Epithelial cell of esophagus (primary cell): ENCODE measurements around the gene PRELID2.
"Not testable (repeated sequence)": the region's sequence is repeated elsewhere in the genome, so short reads cannot be mapped to it uniquely, and the experiment has no call there.

Experiments used
- DNase-seq: peaks from one replicate; pipeline ENCODE4 v3.0.0; 2010; ENCODE audit warnings: low read depth
- H3K4me3 ChIP-seq: 2 replicates; pipeline ENCODE4 v1.5.1; 2011; ENCODE audit warnings: mild to moderate bottlenecking, low read length, control low read depth
- CTCF ChIP-seq: IDR thresholded peaks from 2 replicates; pipeline ENCODE4 v1.5.1; 2011; ENCODE audit warnings: low read depth, mild to moderate bottlenecking, low read length, control low read depth, inconsistent platforms; ENCODE audit not compliant: insufficient read depth; ENCODE audit errors: missing control alignments

Gene PRELID2

GRCh38 chr5:145834917-145835847, at the start of gene PRELID2:
Gene PRELID2, minus strand, starts transcription at chr5:145835342. Its CDS starts 91 bp downstream, at chr5:145835251.
- DNase-seq: peak; percentile 85
- H3K4me3 ChIP-seq: peak within 1 kb of the TSS; percentile 61
- TF ChIP-seq CTCF: no peak

GRCh38 chr5:145874765-145875164, 39.6 kb upstream of the PRELID2 start:
- TF ChIP-seq CTCF: no peak
- DNase-seq: no peak
- H3K4me3 ChIP-seq: no peak overlapping the region

GRCh38 chr5:145872914-145873313, 37.8 kb upstream of the PRELID2 start, which contains the start of gene GRXCR2:
Gene GRXCR2, minus strand, starts transcription at chr5:145873014. Its CDS starts 46 bp downstream, at chr5:145872968.
- no peak for DNase-seq
- TF ChIP-seq CTCF: no peak
- no peak within 1 kb of the TSS for H3K4me3 ChIP-seq

- no peak overlapping the region for H3K4me3 ChIP-seq
- no peak for DNase-seq
- no peak for TF ChIP-seq CTCF
Measured at GRCh38 chr5:145872486-145872885, 37.3 kb upstream of the PRELID2 start.

GRCh38 chr5:145869753-145870152, 34.6 kb upstream of the PRELID2 start:
- H3K4me3 ChIP-seq: no peak overlapping the region

GRCh38 chr5:145867806-145868205, 32.7 kb upstream of the PRELID2 start:
- DNase-seq: no peak
- H3K4me3 ChIP-seq: no peak overlapping the region
- TF ChIP-seq CTCF: no peak

More at GRCh38 chr5:145869753-145870152, 34.6 kb upstream of the PRELID2 start:
- DNase-seq: no peak
- no peak for TF ChIP-seq CTCF

- H3K4me3 ChIP-seq, DNase-seq: not testable (repeated sequence)
Measured at GRCh38 chr5:145864432-145864831, 29.3 kb upstream of the PRELID2 start.
